Progenitor cell of endocrine pancreas (in vitro differentiated cells): ENCODE results near the gene ELMOD2. TPM values are rescaled to one million over a fixed set of nuclear protein-coding genes. Genes with fewer than 3 reads are reported as not detected.
"Not testable (repeated sequence)": the region's sequence is repeated elsewhere in the genome, so short reads cannot be mapped to it uniquely, and the experiment has no call there.

Experiments used
- DNase-seq: peaks from one replicate; pipeline ENCODE4 v3.0.0; 2021; ENCODE audit warnings: low spot score; ENCODE audit not compliant: unreplicated experiment
- H3K27ac Mint-ChIP-seq: 2 replicates; pipeline ENCODE4 v1.8.0; 2021; ENCODE audit warnings: mild to moderate bottlenecking, moderate library complexity, mixed read lengths
- H3K27me3 Mint-ChIP-seq: 2 replicates; pipeline ENCODE4 v1.8.0; 2021; ENCODE audit warnings: mixed read lengths
- H3K36me3 Mint-ChIP-seq: 2 replicates; pipeline ENCODE4 v1.8.0; 2022; ENCODE audit warnings: mixed read lengths; ENCODE audit not compliant: insufficient read depth
- H3K4me1 Mint-ChIP-seq: 2 replicates; pipeline ENCODE4 v1.8.0; 2021; ENCODE audit warnings: low read depth, mixed read lengths
- H3K4me3 Mint-ChIP-seq: 2 replicates; pipeline ENCODE4 v1.8.0; 2021; ENCODE audit warnings: low read depth, mild to moderate bottlenecking, moderate library complexity, mixed read lengths
- H3K9me3 Mint-ChIP-seq: 2 replicates; pipeline ENCODE4 v1.8.0; 2021; ENCODE audit warnings: low read depth, mixed read lengths
- total RNA-seq: library from RNA; stranded (reverse); gene quantifications from 2 replicates; pipeline ENCODE4 v1.2.1, GENCODE V29; 2021
- TF ChIP-seq, protein P1 (sequence below): fragments of 200-600 bp; sonication (generic); IDR thresholded peaks from one replicate; pipeline ENCODE4 v1.5.0; 2021; ENCODE audit warnings: antibody characterized with exemption, mild to moderate bottlenecking; ENCODE audit not compliant: unreplicated experiment

The ELMOD2 gene
- total RNA-seq, 1 donor from 2014 or later = 66.7 TPM

DNA sequence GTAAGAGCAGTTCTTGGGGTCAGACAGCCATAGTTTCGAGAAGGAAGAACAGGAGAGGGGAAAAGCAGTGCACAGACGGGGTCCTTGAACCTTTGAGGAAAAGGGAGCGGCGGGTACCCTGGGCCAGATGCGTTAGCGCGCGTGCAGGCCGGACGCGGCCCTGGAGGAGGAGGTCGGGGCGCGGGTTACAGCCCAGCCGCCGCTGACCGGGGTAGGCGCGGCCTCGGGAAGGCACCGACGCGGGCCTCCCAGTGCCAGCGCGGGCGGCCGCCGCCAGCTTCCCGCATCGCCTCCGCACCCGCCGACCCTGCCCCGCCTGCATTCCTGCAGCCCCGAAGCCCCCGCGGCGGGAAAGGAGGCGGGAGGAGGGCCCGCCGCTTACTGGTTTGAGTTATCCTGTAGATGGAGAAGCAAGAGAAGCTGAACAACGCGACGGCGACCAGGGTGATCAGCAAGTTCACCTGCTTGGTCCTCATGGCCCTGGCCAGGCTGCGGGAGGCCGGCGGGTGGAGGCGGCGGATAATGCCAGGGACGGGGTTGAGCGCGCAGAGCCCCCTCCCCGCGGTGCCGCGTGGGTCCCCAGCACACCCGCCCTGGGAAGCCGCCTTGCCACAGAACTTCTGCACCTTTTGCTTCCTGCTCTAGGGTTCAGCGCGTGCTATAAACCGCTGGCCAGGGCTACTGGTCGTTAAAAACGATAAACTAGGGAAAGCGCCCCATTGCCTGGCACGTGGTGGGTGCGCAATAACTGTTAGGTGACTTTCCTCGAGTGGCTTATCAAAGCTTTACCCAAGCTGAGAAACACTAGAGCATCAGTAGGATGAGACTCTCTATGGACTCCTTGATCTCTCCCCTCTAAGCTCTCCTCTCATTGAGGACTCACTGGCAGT lies 26.0 kb upstream of the ELMOD2 start, which contains the start of gene MGAT4D:
Gene MGAT4D (minus strand): TSS at position 547 of the 890 bp plus-strand sequence. CDS start 71 bp downstream, at position 476.
- Mint-ChIP-seq H3K4me1 (no peaks in the 10 kb centered on the region), H3K36me3 (no peaks in the 10 kb centered on the region), H3K27ac (no peak within 1 kb of the TSS), H3K9me3 (no peaks in the 10 kb centered on the region), H3K27me3 (peaks cover 57% of the 10 kb centered on the region), H3K4me3 (peak within 1 kb of the TSS; percentile 58)
- TF ChIP-seq, protein P1, sequence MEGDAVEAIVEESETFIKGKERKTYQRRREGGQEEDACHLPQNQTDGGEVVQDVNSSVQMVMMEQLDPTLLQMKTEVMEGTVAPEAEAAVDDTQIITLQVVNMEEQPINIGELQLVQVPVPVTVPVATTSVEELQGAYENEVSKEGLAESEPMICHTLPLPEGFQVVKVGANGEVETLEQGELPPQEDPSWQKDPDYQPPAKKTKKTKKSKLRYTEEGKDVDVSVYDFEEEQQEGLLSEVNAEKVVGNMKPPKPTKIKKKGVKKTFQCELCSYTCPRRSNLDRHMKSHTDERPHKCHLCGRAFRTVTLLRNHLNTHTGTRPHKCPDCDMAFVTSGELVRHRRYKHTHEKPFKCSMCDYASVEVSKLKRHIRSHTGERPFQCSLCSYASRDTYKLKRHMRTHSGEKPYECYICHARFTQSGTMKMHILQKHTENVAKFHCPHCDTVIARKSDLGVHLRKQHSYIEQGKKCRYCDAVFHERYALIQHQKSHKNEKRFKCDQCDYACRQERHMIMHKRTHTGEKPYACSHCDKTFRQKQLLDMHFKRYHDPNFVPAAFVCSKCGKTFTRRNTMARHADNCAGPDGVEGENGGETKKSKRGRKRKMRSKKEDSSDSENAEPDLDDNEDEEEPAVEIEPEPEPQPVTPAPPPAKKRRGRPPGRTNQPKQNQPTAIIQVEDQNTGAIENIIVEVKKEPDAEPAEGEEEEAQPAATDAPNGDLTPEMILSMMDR = no peak
- peak; percentile 15 for DNase-seq

DNA sequence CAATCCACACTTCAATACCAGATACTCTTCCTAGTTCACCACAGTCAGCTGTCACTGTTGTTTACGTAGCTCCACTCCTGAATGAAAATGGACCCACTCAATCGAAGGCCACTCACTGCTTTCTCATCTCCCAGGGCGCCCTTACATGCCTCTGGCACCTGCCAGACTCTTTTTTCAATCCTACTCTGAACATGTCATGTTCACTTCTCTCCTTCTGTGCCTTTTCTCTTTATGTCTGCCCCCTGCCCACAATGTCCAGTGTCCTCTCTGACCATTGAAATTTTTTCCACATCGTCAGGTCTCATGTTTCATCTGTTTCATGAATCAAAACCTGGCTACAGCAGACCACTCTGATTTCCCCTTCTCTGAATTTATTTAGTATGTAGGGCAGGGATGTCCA lies 24.6 kb upstream of the ELMOD2 start:
- Mint-ChIP-seq H3K9me3 (no peaks in the 10 kb centered on the region), H3K4me3 (no peak overlapping the region), H3K36me3 (no peaks in the 10 kb centered on the region), H3K27me3 (peaks cover 55% of the 10 kb centered on the region), H3K27ac (no peak overlapping the region), H3K4me1 (no peaks in the 10 kb centered on the region)
- TF ChIP-seq, protein P1 = no peak
- no peak for DNase-seq

DNA sequence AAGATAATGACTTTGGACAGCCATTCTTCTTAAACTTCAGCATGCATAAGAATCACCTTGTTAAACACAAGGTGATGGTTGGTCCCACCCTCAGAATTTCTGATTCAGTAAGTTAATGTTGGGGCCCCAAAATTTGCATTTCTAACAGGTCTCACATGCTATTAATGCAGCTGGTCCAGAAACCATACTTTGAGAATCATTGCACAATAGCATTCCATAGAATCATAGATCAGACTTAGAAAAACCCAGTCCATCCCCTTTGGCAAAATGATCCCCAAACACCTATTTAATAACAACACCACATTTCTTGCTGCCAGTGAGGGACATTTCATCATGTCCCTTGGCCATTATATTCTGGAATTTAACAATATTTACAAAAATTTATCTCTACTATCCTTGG lies 19.7 kb upstream of the ELMOD2 start:
- no peaks in the 10 kb centered on the region for H3K4me1 Mint-ChIP-seq
- no peak for DNase-seq
- H3K9me3 Mint-ChIP-seq = peaks cover 7% of the 10 kb centered on the region
- no peak overlapping the region for H3K4me3 Mint-ChIP-seq
- TF ChIP-seq, protein P1 = no peak
- H3K27ac Mint-ChIP-seq = no peak overlapping the region
- H3K27me3 Mint-ChIP-seq = peaks cover 27% of the 10 kb centered on the region
- H3K36me3 Mint-ChIP-seq = no peaks in the 10 kb centered on the region

DNA sequence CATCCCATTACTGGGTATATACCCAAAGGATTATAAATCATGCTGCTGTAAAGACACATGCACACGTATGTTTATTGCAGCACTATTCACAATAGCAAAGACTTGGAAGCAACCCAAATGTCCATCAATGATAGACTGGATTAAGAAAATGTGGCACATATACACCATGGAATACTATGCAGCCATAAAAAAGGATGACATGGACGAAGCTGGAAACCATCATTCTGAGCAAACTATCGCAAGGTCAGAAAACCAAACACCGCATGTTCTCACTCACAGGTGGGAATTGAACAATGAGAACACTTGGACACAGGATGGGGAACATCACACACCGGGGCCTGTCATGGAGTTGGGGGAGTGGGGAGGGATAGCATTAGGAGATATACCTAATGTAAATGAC lies 10.2 kb upstream of the ELMOD2 start:
- H3K27me3 Mint-ChIP-seq, H3K4me3 Mint-ChIP-seq, H3K27ac Mint-ChIP-seq, H3K9me3 Mint-ChIP-seq, H3K4me1 Mint-ChIP-seq, DNase-seq, H3K36me3 Mint-ChIP-seq: not testable (repeated sequence)

DNA sequence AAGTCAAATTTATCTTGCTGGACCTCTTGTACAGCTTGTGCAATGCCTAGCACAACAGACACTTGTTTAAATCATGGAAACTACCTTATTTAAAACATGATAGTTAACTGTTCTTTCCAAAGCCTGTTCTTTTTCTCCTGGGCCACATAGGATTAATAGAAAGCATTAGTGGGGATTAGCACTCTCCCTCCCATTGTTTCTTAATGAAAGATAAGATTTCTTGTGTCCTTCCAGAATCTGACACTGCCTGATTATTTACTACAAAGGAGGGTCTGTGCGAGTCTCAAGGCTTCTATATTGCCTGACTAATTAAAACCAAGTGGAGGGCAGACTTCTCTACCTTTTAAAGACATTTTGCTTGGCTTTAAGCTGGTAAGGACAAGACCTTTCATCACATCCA lies 8.5 kb upstream of the ELMOD2 start:
- H3K4me3 Mint-ChIP-seq = no peak overlapping the region
- TF ChIP-seq, protein P1 = no peak
- DNase-seq = no peak
- H3K27ac Mint-ChIP-seq = no peak overlapping the region
- H3K27me3 Mint-ChIP-seq = no peaks in the 10 kb centered on the region
- peaks cover 6% of the 10 kb centered on the region for H3K4me1 Mint-ChIP-seq
- H3K36me3 Mint-ChIP-seq = no peaks in the 10 kb centered on the region
- H3K9me3 Mint-ChIP-seq = no peaks in the 10 kb centered on the region
